ENCODE measurements around the gene COMT.
A peak's percentile ranks its signal among the peaks of the same experiment; 100 is the strongest.

The COMT gene

GRCh38 chr22:19997561-19998231 is 56.1 kb downstream of the COMT start:
- Histone ChIP-seq H3K27ac (peak overlapping the region; percentile 38 to 95), H3K4me3 (no peak overlapping the region)
- TF ChIP-seq CTCF (IDR thresholded peaks at IDR 0.05) = no peak
- DNase-seq (ENCODE audit: low spot score) = no peak

- DNase-seq (ENCODE audit: low spot score) = no peak
- no peak overlapping the region for H3K4me3 ChIP-seq
- no peak for TF ChIP-seq CTCF (IDR thresholded peaks at IDR 0.05)
- H3K27ac ChIP-seq = peak overlapping the region; percentile 38 to 95
Observed at GRCh38 chr22:19998232-19998951, 56.8 kb downstream of the COMT start.

GRCh38 chr22:19998991-19999820 is 57.6 kb downstream of the COMT start:
- DNase-seq (ENCODE audit: low spot score) = no peak
- Histone ChIP-seq H3K4me3 (no peak overlapping the region), H3K27ac (peak overlapping the region; percentile 38 to 95)
- TF ChIP-seq CTCF (IDR thresholded peaks at IDR 0.05) = no peak

GRCh38 chr22:20000246-20001081 is 58.9 kb downstream of the COMT start:
- TF ChIP-seq CTCF (IDR thresholded peaks at IDR 0.05) = no peak
- H3K4me3 ChIP-seq = no peak overlapping the region
- DNase-seq (ENCODE audit: low spot score) = no peak
- H3K27ac ChIP-seq = peak overlapping the region in 1 of 2 donors; percentile 13

GRCh38 chr22:20001082-20001638 is 59.6 kb downstream of the COMT start:
- no peak for TF ChIP-seq CTCF (IDR thresholded peaks at IDR 0.05)
- Histone ChIP-seq H3K4me3 (no peak overlapping the region), H3K27ac (no peak overlapping the region)
- no peak for DNase-seq (ENCODE audit: low spot score)

GRCh38 chr22:20002128-20002527 is 60.6 kb downstream of the COMT start:
- Histone ChIP-seq H3K4me3 (no peak overlapping the region), H3K27ac (no peak overlapping the region)
- no peak for TF ChIP-seq CTCF (IDR thresholded peaks at IDR 0.05)
- DNase-seq (ENCODE audit: low spot score) = no peak

All from coronary artery (tissue), 2 donors.